ENCODE measurements around the gene TMED8.
"Not testable (repeated sequence)": the region's sequence is repeated elsewhere in the genome, so short reads cannot be mapped to it uniquely, and the experiment has no call there.

The TMED8 gene

DNA sequence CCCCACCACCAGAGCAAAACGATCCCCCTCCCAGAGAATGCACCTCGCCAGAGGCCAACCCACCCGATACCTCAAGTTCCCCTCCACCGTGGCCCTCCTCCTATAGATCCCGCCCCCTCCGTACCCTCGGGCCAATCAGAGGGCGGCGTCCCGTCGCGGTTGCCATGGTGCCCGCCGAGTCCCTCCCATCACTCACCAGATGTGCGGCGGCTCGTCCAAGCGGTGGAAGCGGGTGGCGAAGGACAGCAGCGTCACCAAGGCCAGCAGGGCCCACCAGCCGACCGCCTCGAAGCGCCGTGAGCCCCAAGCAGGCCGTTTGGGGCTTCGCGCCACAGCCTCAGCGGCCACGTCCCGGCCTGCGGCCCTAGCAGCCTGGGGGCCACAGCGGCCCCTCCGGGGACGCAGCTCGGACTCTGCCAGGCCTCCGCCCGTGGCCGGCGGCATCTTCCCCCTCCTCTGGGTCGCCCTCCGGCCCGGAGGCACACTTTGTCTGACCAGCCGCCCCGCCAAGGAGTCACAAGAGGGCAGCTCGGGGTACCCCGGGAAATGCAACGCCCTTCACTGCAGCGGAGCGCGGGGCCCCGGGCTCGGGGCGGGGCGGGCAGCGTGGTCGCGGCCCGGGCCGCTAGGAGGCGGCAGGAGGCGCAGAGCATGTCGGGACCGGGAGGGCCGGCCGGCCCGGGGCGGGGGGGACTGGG is 56.5 kb downstream of the TMED8 start, which contains the start of gene POMT2:
Gene POMT2, minus strand, starts transcription at position 646 of the 698 bp plus-strand sequence. Its CDS starts 202 bp downstream, at position 444.
- DNase-seq, result peak; percentile 65

DNA sequence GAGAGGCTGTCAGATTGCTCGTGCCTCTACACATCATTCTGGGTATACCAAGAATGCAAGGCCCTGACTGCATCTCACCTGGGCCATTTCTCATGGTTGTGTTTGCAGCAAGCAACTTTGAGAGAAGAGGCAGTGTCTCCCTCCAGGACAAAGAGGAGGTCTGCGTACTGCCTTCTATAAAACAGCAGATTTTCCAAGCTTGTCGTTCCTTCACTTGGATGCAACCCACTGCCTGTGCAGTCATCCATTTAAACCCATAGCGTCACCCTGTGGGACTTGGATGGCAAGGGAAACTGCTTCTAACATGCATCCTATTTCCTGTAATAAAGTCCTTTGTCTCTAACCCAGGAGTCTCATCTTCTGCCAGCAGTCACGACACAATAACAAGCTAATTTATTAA is 57.5 kb downstream of the TMED8 start:
- DNase-seq, result no peak

DNA sequence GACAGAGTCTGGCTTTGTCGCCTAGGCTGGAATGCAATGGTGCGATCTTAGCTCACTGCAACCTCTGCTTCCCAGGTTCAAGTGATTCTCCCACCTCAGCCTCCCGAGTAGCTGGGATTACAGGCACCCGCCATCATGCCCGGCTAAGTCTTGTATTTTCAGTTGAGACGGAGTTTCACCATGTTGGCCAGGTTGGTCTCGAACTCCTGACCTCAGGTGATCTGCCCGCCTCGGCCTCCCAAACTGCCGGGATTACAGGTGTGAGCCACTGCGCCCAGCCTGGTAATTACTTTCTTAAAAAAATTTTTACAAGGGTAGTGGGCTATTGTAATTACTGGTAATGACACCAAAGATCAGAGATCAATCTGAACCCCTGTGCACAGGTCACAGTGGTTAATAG is 58.1 kb downstream of the TMED8 start:
- not testable (repeated sequence) for DNase-seq

DNA sequence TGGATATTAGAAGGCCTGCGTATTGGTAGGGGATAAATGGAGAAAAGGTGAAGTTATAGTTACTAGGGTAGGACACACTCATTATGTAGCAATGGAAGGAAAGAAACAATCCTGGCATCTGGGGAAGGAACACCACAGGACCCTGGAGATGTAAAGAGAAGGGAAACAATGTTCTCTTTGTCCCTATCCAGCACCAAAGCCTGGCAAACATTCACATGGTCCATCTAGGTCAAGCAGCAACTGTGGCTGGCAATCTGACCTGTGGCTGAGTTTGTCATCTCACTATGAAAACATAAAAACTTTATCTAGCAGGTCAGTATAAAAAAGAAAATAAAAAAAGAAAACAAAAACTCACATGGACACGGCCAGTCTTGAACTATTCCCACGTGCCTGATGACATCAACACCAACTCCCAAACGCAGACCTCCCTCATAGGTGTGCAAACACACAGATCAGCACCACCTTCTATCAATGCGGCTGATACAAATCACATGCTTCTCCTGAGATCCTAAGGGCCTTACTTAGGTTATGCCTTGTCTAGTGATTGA is 58.8 kb downstream of the TMED8 start:
- DNase-seq, result no peak

DNA sequence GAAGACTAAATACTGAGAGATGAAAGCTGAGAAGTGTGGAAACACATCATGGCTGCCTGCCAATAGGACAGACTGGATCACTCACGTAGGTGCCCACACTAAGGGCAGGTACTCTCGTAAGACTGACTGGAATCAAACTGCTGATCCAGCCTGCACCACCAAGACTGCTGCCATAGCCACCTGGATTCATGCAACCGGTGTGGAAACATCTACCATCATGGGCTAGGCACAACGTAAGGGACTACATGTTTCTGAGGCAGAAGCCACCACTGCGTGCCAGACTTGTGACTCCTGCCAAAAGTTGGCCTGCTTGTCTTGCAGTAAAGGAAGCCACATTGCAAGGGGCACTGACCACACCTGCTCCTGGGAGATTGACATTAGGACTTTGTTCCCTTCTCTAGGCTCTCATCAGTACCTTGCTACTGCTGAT is 60.0 kb downstream of the TMED8 start:
- DNase-seq, result no peak

DNA sequence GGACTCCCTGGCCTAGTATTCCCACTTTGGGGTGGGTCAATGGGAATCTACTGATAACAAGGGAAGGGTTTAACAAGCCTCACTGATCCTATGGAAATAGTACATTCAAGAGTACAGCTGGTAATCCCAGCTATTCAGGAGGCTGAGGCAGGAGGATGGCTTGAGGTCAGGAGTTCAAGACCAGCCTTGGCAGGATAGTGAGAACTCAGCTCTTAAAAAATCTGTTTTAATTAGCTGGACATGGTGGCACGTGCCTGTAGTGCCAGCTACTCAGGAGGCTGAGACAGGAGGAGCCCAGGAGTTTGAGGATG is 60.7 kb downstream of the TMED8 start:
- DNase-seq, result no peak

DNA sequence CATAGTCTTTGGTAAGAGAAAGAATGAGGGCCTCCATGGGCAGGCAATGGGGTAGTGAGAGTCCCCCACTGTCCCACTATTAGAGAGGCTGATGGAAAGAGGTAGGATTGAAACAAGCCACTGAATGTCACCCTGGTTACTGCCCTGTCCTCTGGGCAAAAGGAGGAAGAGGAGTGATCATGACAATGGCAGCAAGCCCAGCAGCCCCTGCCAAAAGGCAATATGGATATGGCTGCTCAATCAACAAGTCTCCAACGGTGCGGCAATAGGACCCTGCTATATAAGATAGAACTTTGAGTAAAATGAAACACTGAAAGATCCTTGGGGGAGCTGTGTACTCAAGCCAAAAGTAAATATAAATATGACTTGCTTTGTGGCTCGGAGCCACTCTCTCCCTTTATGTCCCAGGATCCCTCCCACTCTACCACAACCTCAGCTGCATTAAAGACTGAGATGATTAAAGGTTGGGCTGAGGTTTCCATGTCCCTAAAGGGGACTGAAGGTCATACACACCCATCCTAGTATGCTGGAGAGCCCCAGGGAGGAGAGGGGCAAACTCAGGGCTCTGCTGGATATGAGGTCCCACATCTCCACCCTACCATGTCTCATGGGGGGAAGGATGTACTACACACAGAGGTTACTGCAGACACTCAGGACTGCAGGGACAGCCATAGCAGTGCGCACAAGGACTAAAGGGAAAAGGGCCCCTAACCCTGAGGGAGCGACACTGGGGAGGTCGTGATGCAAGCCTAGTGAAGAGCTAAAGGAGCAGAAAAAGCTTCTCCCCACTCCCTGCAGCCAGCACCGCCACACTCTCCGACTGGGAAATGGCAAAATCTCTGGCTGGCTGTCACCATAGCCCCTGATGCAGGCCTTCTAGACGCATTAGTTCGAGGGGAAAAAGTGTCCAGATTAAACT is 62.1 kb downstream of the TMED8 start:
- DNase-seq, result no peak

DNA sequence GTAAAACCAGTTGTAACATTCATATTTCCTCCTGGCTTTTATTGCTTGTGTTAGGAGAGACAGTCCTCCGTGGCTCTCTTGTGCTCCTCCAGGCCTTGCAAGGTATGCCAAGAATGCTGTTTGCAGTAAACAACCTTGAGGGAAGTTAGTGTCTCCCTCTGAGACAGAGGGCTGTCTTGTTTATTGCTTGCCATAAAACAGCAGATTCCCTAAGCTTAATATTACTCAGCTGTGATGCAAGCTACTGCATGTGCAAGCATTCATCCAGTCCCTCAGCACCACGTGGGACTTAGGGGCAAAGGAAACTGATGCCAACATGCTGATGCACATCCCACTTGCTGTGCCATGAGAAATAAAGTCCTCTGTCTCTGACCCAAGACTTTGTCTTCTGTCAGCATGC is 62.9 kb downstream of the TMED8 start:
- DNase-seq, result no peak

DNA sequence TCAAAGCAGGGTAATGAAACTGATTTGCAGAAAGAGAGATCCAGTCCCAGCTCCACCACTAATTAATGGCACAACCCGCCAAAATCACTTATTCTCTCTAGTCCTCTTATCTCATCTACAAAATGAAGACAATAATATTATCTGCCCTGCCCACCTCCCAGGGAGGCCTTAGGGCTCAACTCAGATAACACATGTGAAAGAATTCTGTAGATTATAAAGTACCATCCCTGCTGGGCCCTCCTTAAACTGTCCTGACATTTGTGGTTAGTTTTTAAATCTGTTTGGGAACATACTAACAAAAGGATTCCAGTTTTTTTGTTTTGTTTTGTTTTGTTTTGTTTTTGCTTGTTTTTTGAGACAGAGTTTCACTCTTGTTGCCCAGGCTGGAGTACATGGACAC is 63.5 kb downstream of the TMED8 start:
- DNase-seq, result no peak

DNA sequence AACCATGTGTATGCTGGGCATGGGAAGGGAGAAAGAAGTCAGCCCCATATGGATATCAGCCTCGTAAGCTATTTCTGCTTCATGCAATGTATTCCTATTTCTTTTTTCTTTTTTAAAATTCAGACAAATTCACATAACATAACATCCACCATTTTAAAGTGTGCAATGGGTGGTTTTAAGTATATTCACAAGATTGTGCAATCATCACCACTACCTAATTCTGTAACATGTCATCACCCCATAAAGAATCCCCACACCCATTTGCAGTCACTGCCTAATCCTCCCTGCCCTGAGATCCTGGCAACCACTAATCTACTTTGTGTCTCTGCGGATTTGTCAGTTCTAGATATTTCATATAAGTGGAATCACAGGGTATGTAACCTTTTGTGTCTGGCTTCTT is 65.7 kb downstream of the TMED8 start:
- no peak for DNase-seq

DNA sequence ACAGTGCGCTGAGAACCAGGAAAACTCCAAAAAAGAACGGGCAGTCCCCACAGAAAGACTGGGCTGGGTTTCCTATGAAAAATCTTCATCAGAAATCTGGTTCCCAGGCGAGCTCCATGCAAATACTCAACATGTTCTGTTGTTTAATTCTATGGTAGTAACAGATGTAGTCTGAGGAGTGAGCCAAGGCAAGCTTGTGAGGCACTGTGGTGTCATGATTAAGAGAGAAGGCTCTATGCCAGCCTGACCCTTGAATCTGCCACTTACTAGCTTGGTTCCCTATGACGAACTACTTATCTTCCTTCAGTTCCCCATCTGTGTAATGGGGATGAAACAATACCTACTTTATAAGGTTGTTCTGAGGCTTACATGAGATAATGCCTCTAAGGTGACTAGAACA is 66.9 kb downstream of the TMED8 start:
- no peak for DNase-seq

DNA sequence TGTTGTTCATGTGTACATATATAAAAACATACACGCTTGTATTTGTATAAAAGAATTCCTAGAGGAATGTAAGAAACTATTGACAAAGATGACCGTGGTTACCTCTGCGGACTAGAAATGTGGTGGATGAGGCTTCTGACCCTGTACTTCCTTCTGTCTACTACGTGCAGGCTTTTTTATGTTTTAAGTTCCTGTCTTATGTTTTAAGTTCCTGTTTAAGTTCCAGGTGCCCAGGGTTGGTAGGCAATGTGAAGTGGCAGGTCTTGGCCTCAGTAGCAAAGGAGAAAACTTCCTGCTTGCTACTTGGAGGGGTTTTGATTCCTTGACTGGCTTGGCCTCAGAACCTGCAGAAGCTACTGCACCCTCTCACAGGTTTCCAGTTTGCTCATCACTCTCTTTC is 67.8 kb downstream of the TMED8 start:
- no peak for DNase-seq

DNA sequence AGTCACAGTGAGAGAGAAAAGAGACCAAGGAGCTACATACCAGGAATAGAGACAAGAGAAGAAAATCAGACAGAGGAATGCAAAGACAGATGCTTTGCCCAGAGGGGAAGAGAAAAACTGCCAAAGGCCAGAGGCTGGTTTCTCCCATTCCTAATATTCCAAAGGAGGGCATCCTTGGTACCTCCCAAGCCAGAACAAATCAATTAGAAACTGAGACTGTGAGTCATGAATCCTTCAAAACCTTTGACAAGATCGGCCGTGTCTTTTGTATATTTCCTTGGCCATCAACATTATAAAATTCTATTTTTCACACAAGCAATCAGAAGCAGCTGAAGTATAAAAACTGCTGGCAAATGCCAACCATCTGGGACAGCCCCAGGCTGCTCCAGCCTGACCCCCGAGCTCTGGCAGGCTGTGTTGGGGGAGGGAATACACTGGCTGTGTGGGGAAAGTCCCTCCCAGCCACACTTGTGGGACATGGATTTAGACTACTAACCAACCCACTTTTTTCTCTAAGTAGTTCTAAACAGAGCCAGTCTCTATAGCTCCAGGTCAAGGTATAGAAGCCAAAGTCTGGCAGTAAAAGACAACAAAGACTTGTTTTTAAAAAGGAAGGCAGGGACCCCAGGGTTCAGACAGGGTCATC is 69.9 kb downstream of the TMED8 start:
- DNase-seq, result no peak

DNA sequence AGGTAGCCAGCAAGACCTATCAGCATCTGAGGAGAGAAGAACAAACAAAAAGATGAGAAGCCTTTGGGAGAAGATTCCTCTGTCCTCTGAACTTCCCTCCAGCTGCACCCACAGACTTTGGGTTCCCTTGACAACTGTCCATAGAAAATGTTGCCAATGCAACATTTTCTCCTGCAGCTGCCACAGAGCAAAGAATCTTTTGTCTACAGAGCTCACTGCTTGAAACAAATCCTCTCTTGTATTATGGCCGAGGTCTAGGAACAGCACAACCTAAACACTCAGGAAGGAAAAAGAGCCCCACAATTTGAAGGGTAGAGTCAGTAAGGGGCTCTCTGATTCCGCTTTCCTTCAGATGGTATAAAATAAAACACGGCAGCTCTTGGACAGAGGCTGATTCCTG is 70.5 kb downstream of the TMED8 start:
- DNase-seq, result no peak

DNA sequence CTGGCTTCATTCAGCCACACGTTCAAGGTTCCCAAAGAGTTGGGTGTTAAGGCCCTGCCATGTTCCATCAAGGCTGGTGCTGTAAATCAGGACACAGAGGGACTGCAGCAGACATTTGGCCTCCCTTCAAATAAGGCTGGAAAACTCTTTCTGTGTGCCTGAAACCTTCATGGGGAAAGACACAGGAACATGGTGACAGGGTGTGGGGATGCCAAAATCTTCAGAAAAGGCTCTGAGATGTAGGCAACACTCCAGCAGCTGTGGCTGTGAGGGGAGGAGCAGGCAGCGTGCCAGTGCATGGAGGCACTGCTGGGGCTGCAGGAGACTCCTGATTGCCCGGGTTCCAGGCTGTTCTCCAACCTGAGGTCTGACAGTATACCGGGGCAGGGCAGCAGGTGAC is 71.2 kb downstream of the TMED8 start:
- DNase-seq, result no peak

DNA sequence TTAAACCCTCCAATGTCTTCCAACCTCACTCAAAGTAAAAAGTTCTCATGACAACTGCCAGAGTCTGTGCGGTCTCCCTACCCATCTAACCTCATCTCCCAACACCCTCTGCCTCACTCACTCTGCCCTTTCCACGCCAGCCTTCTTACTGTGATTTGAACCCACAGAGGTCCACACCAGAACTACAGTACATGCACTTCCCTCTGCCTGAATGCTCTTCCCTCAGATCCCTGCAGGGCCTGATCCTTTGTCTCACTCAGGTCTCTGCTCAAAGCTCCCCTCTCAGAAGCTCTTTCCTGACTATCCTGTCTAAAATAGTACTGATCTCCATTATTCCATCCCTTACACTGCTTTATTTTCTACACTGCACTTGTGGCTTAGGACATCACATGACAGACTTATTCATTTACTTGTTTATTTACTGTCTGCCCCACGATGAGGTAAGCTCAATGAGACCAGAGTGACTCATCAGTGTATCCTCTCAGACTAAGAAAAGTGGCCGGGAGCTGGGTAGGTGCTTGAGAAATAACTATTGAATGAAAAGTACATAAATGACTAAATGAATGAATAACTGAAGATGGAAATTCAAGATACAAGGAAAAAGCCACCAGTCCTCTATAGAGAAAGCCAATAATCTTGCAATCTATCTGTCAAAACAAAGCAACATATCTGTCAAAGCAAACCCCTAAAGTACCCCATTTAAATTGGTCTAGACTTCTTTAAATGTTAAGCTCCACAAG is 73.3 kb downstream of the TMED8 start:
- DNase-seq, result no peak

DNA sequence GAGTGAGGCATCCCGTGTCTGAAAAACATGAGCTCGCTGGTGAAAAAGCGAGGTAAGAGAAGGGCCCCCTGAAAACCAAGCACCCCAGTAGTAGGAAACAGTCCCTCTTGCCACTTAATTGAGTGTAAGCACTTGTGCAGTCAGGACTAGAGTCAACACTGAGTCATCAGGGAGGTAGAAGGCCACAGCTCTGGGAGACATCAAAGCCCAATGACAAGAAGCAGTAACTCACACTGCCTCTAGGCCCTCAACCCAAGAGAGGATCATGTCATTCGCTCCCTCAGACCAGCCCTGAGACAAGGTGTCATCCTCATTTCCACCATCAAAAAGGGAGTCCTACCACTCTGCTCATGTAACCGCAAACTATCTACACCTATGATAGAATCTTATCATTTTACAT is 74.0 kb downstream of the TMED8 start:
- DNase-seq, result no peak

DNA sequence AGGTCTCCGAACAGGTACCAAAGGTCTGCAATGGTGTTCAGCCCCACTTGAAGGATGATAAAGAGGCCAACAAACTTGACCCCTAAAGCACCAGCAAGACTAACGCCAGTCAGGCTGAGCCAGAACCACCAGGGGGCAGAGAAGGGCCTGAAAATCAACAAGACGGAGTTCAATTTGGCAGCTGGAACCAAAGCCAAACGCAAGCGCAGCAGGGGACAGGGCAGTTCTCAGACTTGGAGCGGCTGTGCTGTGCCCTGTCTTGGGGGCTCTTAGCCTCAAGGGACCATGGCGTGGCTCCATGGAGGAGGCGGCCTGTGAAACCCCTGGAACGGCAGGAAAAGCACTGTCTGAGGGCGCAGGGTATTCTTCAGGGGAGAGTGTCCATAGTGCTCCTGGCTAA is 75.8 kb downstream of the TMED8 start:
- DNase-seq, result peak; percentile 69

DNA sequence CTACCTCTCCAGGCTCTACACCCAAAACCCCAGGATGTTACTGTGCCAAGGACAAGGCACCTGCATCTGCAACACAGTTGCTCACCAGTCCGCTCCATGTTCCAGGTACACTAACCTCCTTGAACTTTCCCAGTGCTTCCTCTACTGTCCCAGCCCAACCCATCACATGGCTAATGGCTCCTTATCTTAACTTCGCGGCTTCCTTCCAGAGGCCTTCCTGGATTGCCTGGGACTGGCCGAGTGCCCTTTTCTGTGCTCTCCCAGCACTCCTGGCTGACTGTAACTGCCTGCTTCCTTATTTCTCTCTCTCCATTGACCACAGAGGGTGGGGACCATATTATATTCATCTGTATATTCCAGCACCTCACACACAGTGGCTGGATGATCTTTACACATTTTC is 77.1 kb downstream of the TMED8 start:
- no peak for DNase-seq

DNA sequence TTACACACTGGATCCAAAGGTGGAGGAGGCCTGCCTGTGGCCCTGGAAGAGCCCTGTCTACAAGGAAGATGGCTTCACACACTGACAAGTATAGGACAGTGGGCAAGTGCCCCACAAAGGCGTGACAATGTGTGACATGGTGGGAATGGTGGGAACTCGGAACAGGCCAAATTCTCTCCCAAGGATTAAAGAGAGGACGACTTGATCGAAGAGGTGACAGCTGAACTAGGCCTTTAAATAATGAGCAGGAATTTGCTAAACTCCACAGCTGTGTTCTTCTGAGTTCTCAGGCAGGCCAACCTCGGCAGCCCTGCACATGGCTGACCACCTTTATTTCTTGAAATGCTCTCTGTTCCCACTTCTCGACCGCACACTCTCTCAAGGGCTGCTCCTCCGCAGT is 80.0 kb downstream of the TMED8 start:
- no peak for DNase-seq

DNA sequence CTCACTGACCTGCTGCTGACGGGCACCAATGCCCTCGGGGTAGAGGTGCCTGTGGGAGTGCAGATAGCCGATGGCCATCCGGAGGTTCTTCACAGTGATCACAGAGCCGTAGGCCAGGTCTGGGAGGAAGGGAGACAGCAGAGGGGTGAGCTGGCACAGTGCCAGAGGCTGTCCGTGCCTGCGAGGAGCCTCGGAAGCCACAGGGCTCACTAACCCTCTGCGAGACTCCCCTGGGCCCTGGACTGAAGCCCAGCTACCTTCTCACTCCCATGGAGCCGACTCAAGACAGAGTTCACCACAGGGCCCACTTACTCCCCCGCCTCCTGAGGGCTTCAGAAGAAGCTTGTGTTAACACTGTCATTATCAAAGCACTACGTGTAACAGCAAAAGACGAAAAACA is 80.7 kb downstream of the TMED8 start:
- no peak for DNase-seq

DNA sequence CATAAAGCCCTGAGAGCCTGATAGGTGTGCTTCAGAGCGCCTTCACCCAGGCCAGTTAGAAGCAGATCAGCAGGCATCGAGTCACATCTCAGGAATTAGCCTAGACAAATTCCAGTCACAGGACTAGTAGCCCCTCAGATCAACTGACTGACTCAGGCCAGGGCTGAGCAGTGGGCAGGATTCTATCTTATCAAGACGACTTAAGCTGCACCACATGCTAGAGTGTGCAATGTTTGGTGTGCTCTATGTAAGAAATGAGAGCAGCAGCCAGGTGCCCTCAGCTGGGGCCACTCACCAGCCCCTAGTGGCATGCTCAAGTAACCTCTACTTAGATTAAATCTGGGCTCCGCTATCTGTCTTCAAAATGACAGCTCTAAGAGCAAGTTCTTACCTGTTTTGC is 86.2 kb downstream of the TMED8 start:
- DNase-seq, result no peak

DNA sequence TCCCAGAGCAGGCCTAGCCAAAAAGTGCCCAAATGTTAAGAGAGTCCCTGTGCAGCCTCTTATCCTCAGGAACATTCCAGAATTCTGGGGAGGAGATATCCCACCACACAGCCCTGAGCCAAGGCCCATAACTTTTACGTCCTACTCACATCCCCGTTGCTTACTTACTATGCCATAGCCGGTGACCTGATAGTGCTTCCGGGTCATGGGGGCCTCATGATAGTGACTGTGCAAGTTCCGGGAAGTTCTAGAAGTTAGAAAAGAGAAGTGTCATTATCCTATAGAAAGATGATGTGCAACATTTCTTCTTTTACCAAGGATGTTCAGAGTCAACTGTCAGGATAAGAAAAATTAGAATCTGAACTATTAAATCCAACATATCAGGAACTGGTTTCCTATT is 90.3 kb downstream of the TMED8 start:
- DNase-seq, result no peak
